Activated CD8-positive, alpha-beta memory T cell treated with anti-CD3 and anti-CD28 coated beads, Interleukin-2, amount 50 U/mL, for 24 hours (primary cell): ENCODE results near the gene CEMIP.
A peak's percentile ranks its signal among the peaks of the same experiment; 100 is the strongest.

Experiments
- DNase-seq: peaks from one replicate; pipeline ENCODE4 v3.0.0-alpha.2; 2020; ENCODE audit errors: extremely low read depth

Gene CEMIP

GRCh38 chr15:80979538-80980200 lies 200.5 kb downstream of the CEMIP start:
- no peak for DNase-seq

DNA sequence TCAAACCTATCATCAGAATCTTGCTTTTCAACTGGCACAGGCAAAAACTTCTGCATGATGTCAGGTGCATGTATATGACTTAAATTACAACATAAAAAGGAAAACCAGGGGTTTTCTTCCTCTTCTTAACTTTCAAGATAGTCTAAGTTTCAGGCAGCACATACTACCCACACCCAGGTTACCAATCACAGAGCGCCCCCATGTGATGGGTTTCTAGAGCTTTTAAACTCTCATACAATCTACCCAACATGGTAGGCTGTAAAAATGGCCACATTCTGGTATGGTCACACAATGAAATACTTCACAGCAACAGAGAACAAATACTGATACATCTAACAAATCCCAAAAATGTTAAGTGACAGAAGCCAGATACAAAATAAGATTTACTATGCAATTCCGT lies 203.0 kb downstream of the CEMIP start:
- DNase-seq: no peak

GRCh38 chr15:80982839-80983238 lies 203.7 kb downstream of the CEMIP start:
- no peak for DNase-seq

DNA sequence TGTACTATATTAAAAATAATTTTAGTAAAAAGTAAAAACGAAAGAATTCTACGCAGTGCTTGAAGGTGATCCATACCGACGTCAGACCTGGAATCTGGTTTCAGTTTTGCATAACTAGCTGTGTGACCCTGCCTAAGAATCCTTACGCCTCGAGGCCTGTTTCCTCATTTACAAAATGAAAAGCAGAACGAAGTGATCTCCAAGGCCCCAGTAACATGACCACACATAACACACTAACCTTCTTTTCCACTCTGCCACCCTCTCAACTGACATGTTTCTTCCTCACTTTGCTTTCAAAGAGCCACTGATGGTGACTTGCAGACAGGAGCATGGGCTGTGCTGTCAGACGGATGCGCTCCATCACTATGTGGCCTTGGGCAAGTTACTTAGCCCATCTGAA lies 205.7 kb downstream of the CEMIP start:
- no peak for DNase-seq

- DNase-seq: no peak
These were observed 206.8 kb downstream of the CEMIP start for GRCh38 chr15:80985981-80986380.

- DNase-seq: no peak
These were observed 207.3 kb downstream of the CEMIP start for GRCh38 chr15:80986487-80986886.

DNA sequence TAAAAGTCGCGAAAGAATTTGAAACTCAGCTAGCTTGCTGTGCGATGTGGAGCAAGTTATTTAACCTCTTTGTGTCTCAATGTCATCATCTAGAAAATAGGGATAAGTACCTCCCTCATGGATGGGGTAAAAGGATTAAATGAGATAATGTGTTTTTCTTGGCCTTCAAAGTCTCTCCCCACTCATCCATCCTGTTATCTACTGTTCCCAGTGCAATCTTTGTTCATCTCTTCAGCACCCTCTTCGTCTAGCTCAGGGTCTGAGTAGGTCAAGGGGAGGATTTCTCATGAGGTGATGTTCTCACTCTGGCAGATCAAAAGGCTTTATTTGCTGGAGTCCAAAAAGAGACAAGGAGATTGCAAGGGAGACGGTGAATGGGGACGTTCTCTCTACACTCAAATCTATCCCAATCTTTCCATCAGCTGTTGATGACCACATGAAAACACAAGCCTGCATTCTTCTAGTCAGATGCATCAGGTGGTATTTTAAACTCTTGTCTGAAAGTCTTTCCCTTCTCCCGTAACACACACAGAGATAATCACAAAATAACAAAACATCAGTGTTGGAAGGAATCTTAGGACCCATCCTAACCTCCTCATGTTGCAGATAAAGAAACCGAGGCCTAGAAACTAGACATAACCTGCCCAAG lies 209.1 kb downstream of the CEMIP start:
- DNase-seq: no peak

DNA sequence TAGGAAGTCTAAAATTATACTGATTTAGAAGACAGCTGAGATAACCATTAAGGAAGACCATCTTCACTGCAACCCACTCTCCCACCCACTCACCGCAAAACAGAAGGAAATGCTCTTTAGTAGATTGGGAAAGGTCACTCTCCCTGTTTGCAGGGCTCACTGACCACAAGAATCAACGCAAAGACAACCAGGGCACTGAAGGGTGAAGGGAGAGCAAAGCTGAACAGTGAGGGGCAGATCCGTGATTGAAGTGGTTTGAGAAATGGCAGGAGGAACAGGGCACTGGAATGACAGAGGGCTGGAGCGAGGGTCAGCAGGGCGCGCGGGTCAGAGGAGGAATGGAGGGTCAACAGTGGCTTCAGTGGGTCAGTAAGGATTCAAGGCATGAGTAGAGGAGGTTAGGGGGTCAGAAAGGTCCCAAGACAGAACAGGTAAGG lies 209.9 kb downstream of the CEMIP start:
- no peak for DNase-seq

GRCh38 chr15:80989518-80990478 lies 210.6 kb downstream of the CEMIP start, which contains the start of gene MESD:
TSS of gene MESD (minus strand) at chr15:80989819. CDS start at chr15:80989791, 28 bp downstream.
- peak; percentile 92 for DNase-seq

GRCh38 chr15:80990955-80991354 lies 211.8 kb downstream of the CEMIP start:
- no peak for DNase-seq

DNA sequence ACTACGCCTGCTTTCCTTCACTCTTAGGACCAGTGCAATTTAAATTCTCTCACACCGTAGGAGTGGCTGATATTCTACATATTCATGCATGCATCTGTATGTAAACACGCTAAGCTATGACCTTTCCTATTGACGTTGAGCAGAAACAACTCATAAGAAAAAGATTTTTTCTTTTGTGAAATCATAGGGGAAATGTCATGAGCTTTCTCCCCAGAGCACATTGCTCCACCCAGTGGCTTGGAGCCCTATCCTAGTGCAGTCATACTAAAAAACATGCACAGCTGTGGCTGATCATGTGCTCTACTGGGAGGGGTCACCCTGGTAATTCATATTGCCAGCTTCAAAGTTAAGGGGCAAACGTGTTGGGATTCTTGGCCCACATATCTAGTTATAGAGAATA lies 212.3 kb downstream of the CEMIP start:
- no peak for DNase-seq

DNA sequence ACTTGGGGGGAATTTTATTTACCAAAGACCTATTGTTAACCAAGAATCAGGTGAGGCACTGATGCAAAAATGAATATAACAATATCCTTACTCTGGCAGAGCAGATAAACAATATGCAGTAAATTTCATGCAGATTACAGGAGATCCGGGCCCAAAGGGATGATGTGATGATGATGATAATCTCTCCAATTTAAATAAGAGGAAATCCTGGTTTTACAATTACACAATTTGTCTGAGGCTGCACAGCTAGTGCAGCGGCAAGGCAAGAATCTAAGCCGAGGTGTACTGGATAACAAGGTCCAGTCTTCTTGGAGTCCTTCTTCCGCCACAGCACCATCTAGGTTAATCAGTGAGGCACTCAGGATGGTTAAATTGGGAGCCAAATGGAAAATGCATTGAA lies 212.8 kb downstream of the CEMIP start:
- DNase-seq: no peak

DNA sequence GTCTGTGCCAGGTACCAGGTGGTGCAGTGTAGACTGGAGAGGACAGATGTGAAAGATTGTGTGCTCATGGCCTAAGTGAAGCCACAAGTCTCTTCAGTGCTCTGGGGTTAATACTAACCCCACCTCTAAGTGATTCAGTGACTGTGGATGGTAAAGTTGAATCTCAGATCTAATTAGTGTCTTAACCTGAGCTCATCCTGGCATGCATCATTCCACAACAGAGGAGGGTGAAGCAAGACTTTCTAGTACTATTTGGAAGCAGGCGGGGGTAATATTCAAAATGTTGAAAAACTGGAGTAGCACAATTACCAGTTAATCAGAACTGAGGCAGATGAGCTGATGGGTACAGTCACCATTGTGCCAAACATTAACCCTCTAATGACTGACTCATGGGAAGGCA lies 213.3 kb downstream of the CEMIP start:
- no peak for DNase-seq

GRCh38 chr15:80996247-80996646 lies 217.1 kb downstream of the CEMIP start:
- no peak for DNase-seq

GRCh38 chr15:80997692-80998091 lies 218.5 kb downstream of the CEMIP start:
- DNase-seq: no peak

DNA sequence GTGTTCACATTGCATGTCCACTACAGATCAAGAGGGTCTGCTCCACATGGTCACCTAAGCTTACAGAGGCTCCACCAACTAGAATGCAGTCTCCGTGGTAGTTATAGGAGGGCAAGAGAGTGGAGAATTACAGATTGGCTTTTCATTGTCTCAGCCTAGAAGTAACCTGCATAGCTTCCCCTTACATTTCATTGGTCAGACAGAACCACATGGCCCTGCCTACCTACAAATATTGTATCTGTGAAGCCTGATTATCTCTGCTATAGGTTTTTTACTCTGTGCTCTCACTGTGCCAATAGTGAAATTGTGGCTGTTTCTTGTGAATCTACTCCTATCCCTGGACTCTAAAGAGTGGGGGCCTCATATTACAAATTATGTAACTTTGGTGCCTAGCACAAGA lies 219.1 kb downstream of the CEMIP start:
- DNase-seq: no peak

DNA sequence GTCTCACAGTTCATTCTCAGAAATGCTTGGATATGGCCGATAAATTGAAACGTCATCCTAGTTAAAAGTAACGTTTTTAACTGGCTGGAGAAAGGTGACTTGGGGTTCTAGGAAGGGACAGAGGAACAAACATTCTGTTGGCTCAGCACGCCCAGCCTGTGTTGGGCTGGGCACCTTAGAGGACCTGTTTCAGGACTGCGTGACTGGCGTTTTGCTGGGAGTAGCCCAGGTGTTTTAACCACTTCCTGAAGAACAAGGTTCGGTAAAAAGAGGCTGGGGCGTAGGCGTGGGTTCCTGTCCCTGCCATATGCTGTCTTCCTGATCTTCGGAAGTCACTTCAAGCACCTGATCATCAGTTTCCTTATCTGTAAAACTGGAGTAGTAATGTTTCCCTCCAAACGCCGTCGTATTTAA lies 220.5 kb downstream of the CEMIP start:
- no peak for DNase-seq

GRCh38 chr15:81000144-81000623 lies 221.0 kb downstream of the CEMIP start:
- no peak for DNase-seq

GRCh38 chr15:81000624-81001151 lies 221.5 kb downstream of the CEMIP start, which contains the start of gene TLNRD1:
TSS of gene TLNRD1 (plus strand) at chr15:81000923. CDS start at chr15:81002272, 1,349 bp downstream.
- peak; percentile 58 for DNase-seq
